Fibroblast of villous mesenchyme (primary cell): ENCODE results near the gene MMEL1. TPM values are rescaled to one million over a fixed set of nuclear protein-coding genes. Genes with fewer than 3 reads are reported as not detected.

Experiments used
- DNase-seq: peaks from one replicate; pipeline ENCODE4 v3.0.0-alpha.2; 2010; ENCODE audit warnings: low read depth
- H3K4me3 ChIP-seq: 2 replicates; pipeline ENCODE4 v1.5.1; 2011; ENCODE audit warnings: low read depth, mild to moderate bottlenecking, low read length
- CTCF ChIP-seq: IDR thresholded peaks from 2 replicates; pipeline ENCODE4 v1.5.1; 2012; ENCODE audit warnings: low read depth, mild to moderate bottlenecking, low read length; ENCODE audit not compliant: insufficient read depth
- total RNA-seq: library from RNA; depleted of rRNA; stranded (reverse); fragments of >200 nt; gene quantifications from 2 replicates; pipeline ENCODE4 v1.2.3, GENCODE V29; 2012

The MMEL1 gene
- total RNA-seq, 1 donor: under 0.01 TPM

GRCh38 chr1:2561898-2562895, 70.6 kb downstream of the MMEL1 start:
- H3K4me3 ChIP-seq: no peak overlapping the region
- DNase-seq: no peak
- peak; percentile 44 for TF ChIP-seq CTCF

DNA sequence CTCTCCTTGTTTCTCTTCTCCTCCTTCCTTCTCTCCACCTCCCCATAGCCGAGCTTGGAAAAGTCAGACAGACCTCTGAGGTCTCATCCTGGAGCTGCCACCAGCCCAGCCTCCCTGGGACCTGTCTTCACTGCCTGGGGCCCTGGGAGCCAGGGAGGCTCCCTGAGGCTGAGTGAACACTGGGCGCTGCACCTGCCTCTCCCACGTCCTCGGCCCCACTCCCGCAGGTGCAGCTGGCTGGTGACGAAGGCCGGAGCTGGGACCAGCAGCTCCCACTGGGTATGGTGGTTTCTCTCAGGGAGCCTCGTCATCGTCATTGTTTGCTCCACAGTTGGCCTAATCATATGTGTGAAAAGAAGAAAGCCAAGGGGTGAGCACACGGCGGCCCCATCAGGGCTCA, 71.4 kb downstream of the MMEL1 start:
- H3K4me3 ChIP-seq: no peak overlapping the region
- DNase-seq: no peak
- TF ChIP-seq CTCF: no peak

- no peak for DNase-seq
These were observed 72.3 kb downstream of the MMEL1 start for GRCh38 chr1:2560299-2561073.

GRCh38 chr1:2559509-2560298, 73.1 kb downstream of the MMEL1 start:
- no peak overlapping the region for H3K4me3 ChIP-seq
- TF ChIP-seq CTCF: no peak
- DNase-seq: no peak

More at GRCh38 chr1:2560299-2561073, 72.3 kb downstream of the MMEL1 start:
- no peak overlapping the region for H3K4me3 ChIP-seq
- no peak for TF ChIP-seq CTCF

DNA sequence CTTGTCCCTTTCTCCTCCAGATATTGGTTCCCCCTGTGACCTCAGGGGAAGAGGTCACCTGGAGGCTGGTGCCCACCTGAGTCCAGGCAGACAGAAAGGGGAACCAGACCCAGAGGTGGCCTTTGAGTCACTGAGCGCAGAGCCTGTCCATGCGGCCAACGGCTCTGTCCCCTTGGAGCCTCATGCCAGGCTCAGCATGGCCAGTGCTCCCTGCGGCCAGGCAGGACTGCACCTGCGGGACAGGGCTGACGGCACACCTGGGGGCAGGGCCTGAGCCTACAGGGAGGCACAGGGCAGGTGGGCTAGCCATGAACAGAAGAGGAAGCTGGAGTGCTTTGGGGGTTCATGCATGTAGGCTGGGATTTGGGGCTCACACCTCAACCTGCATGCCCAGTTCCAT, 74.0 kb downstream of the MMEL1 start:
- H3K4me3 ChIP-seq: no peak overlapping the region
- no peak for DNase-seq
- TF ChIP-seq CTCF: no peak

DNA sequence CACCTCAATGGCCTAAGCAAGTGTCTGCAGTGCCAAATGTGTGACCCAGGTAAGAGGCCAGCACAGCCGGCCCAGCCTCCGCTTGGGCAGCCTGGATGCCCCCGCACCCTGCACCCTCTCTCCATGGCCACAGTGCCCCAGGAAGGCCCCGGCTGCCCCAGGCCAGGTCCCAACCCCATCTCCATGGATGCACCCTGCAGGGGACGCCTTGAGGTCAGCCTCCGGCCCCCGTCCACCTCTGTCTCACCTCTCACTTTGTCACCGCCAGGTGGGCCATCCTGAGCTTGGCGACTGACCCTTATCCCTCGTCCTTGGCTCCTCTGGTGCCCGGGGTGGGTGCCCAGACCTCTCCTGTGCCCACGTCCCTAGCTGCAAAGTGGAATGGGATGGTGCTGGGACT, 74.4 kb downstream of the MMEL1 start:
- no peak overlapping the region for H3K4me3 ChIP-seq
- DNase-seq: no peak
- TF ChIP-seq CTCF: no peak
